HEK293 (cell line): ENCODE measurements around the gene PAQR6.

Source experiments
- BCL11A ChIP-seq: fragments of 450-650 bp; formaldehyde crosslinking; IDR thresholded peaks from 2 replicates; pipeline ENCODE4 v1.5.1; 2016; ENCODE audit warnings: low read depth, missing biosample characterization, missing genetic modification characterization
- BCL11B ChIP-seq: fragments of 450-650 bp; formaldehyde crosslinking; IDR thresholded peaks from 2 replicates; pipeline ENCODE4 v1.5.1; 2016; ENCODE audit warnings: low read depth, missing biosample characterization, missing genetic modification characterization
- KLF1 ChIP-seq: fragments of 450-650 bp; formaldehyde crosslinking; IDR thresholded peaks from 2 replicates; pipeline ENCODE4 v1.5.1; 2016; ENCODE audit warnings: missing biosample characterization, missing genetic modification characterization
- SP7 ChIP-seq: fragments of 450-650 bp; formaldehyde crosslinking; IDR thresholded peaks from 2 replicates; pipeline ENCODE4 v1.5.1; 2016; ENCODE audit warnings: missing biosample characterization, missing genetic modification characterization
- WT1 ChIP-seq: fragments of 450-650 bp; formaldehyde crosslinking; IDR thresholded peaks from 2 replicates; pipeline ENCODE4 v1.5.1; 2016; ENCODE audit warnings: missing biosample characterization, missing genetic modification characterization
- ZBTB1 ChIP-seq: fragments of 450-650 bp; formaldehyde crosslinking; IDR thresholded peaks from 2 replicates; pipeline ENCODE4 v1.5.1; 2016; ENCODE audit warnings: missing biosample characterization, missing genetic modification characterization
- ZNF350 ChIP-seq: fragments of 450-650 bp; formaldehyde crosslinking; IDR thresholded peaks from 2 replicates; pipeline ENCODE4 v1.5.0; 2017; ENCODE audit warnings: missing biosample characterization, mild to moderate bottlenecking, missing genetic modification characterization
- ZNF521 ChIP-seq: fragments of 450-650 bp; formaldehyde crosslinking; IDR thresholded peaks from 2 replicates; pipeline ENCODE4 v1.5.1; 2017; ENCODE audit warnings: missing biosample characterization, mild to moderate bottlenecking, missing genetic modification characterization
- ZNF558 ChIP-seq: fragments of 450-650 bp; formaldehyde crosslinking; IDR thresholded peaks from 2 replicates; pipeline ENCODE4 v1.5.1; 2016; ENCODE audit warnings: missing biosample characterization, missing genetic modification characterization
- ZNF610 ChIP-seq: fragments of 450-650 bp; formaldehyde crosslinking; IDR thresholded peaks from 2 replicates; pipeline ENCODE4 v1.5.1; 2016; ENCODE audit warnings: missing biosample characterization, missing genetic modification characterization, borderline replicate concordance
- ZNF777 ChIP-seq: fragments of 450-650 bp; formaldehyde crosslinking; IDR thresholded peaks from 2 replicates; pipeline ENCODE4 v1.5.1; 2017; ENCODE audit warnings: missing biosample characterization, missing genetic modification characterization, borderline replicate concordance
- ZNF785 ChIP-seq: fragments of 450-650 bp; formaldehyde crosslinking; IDR thresholded peaks from 2 replicates; pipeline ENCODE4 v1.5.1; 2016; ENCODE audit warnings: missing biosample characterization, missing genetic modification characterization
- ZNF791 ChIP-seq: fragments of 450-650 bp; formaldehyde crosslinking; IDR thresholded peaks from 2 replicates; pipeline ENCODE4 v1.5.1; 2016; ENCODE audit warnings: missing biosample characterization, missing genetic modification characterization
- ZNF792 ChIP-seq: fragments of 450-650 bp; formaldehyde crosslinking; IDR thresholded peaks from 2 replicates; pipeline ENCODE4 v1.5.1; 2016; ENCODE audit warnings: missing biosample characterization, missing genetic modification characterization
- TF ChIP-seq, protein P1 (sequence below): fragments of 450-650 bp; formaldehyde crosslinking; IDR thresholded peaks from 2 replicates; pipeline ENCODE4 v1.5.1; 2017; ENCODE audit warnings: missing biosample characterization, missing genetic modification characterization
- TF ChIP-seq, protein P2 (sequence below): fragments of 450-650 bp; formaldehyde crosslinking; IDR thresholded peaks from 2 replicates; pipeline ENCODE4 v1.5.1; 2016; ENCODE audit warnings: missing biosample characterization, missing genetic modification characterization
- TF ChIP-seq, protein P3 (sequence below): fragments of 450-650 bp; formaldehyde crosslinking; IDR thresholded peaks from 2 replicates; pipeline ENCODE4 v1.5.1; 2016; ENCODE audit warnings: missing biosample characterization, missing genetic modification characterization
- TF ChIP-seq, protein P4 (sequence below): fragments of 450-650 bp; formaldehyde crosslinking; IDR thresholded peaks from 2 replicates; pipeline ENCODE4 v1.5.1; 2016; ENCODE audit warnings: missing biosample characterization, missing genetic modification characterization
- TF ChIP-seq, protein P5 (sequence below): fragments of 450-650 bp; formaldehyde crosslinking; IDR thresholded peaks from 2 replicates; pipeline ENCODE4 v1.5.1; 2016; ENCODE audit warnings: missing biosample characterization, missing genetic modification characterization
- TF ChIP-seq, protein P6 (sequence below): fragments of 450-650 bp; IDR thresholded peaks from 2 replicates; pipeline ENCODE4 v1.5.1; 2018; ENCODE audit warnings: missing biosample characterization, missing genetic modification characterization
- TF ChIP-seq, protein P7 (sequence below): fragments of 450-650 bp; formaldehyde crosslinking; optimal IDR thresholded peaks from 2 replicates; pipeline ENCODE3; 2016; ENCODE audit warnings: missing biosample characterization, mild to moderate bottlenecking, missing genetic modification characterization
- TF ChIP-seq, protein P8 (sequence below): fragments of 450-650 bp; formaldehyde crosslinking; IDR thresholded peaks from 2 replicates; pipeline ENCODE4 v1.5.1; 2016; ENCODE audit warnings: missing biosample characterization, missing genetic modification characterization

The PAQR6 gene

DNA sequence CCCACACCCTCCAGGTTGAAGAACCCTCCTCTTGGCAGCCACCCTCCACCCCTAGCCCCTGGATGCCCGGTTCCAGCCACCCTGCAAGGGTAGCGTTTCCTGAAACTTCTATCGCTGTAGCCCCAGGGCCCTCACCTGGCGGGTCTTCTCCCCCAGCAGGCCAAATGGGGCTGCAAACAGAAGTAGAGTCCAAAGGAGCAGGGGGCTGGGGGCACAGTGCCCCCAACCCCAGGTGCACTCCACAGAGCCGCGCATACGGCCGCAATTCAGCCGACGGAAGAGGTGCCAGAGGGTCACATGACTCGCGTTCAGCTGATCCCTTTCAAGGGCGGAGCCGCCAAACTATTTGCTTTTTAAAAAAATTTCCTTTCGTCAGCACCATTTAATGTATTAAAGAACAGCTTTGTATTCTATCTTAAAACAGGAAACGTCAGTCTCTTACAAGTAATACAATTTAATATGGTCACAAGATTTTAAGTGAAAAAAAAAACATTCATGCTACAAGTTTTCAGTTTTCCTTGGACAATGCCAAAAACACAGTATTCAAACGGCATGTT is 47.6 kb upstream of the PAQR6 start, which contains the start of gene GLMP (continued):
- TF ChIP-seq, protein P1, sequence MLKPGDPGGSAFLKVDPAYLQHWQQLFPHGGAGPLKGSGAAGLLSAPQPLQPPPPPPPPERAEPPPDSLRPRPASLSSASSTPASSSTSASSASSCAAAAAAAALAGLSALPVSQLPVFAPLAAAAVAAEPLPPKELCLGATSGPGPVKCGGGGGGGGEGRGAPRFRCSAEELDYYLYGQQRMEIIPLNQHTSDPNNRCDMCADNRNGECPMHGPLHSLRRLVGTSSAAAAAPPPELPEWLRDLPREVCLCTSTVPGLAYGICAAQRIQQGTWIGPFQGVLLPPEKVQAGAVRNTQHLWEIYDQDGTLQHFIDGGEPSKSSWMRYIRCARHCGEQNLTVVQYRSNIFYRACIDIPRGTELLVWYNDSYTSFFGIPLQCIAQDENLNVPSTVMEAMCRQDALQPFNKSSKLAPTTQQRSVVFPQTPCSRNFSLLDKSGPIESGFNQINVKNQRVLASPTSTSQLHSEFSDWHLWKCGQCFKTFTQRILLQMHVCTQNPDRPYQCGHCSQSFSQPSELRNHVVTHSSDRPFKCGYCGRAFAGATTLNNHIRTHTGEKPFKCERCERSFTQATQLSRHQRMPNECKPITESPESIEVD = no peak
- TF ChIP-seq BCL11B (tag by site-specific recombination) (no peak), ZNF521 (no peak), ZNF785 (no peak), KLF1 (tag by site-specific recombination) (peak; percentile 58; the same call in 1 of the 2 replicates), ZNF791 (no peak), ZNF610 (tag by site-specific recombination) (no peak), ZNF777 (tag by site-specific recombination) (no peak), ZNF350 (tag by site-specific recombination) (no peak), ZNF558 (no peak), ZBTB1 (tag by site-specific recombination) (no peak), SP7 (tag by site-specific recombination) (peak; percentile 27; the same call in 1 of the 2 replicates), WT1 (tag by site-specific recombination) (no peak), BCL11A (tag by site-specific recombination) (no peak), ZNF792 (no peak)
- TF ChIP-seq, protein P2, sequence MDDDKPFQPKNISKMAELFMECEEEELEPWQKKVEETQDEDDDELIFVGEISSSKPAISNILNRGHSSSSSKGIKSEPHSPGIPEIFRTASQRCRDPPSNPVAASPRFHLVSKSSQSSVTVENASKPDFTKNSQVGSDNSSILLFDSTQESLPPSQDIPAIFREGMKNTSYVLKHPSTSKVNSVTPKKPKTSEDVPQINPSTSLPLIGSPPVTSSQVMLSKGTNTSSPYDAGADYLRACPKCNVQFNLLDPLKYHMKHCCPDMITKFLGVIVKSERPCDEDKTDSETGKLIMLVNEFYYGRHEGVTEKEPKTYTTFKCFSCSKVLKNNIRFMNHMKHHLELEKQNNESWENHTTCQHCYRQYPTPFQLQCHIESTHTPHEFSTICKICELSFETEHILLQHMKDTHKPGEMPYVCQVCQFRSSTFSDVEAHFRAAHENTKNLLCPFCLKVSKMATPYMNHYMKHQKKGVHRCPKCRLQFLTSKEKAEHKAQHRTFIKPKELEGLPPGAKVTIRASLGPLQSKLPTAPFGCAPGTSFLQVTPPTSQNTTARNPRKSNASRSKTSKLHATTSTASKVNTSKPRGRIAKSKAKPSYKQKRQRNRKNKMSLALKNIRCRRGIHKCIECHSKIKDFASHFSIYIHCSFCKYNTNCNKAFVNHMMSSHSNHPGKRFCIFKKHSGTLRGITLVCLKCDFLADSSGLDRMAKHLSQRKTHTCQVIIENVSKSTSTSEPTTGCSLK = no peak
- TF ChIP-seq, protein P3, sequence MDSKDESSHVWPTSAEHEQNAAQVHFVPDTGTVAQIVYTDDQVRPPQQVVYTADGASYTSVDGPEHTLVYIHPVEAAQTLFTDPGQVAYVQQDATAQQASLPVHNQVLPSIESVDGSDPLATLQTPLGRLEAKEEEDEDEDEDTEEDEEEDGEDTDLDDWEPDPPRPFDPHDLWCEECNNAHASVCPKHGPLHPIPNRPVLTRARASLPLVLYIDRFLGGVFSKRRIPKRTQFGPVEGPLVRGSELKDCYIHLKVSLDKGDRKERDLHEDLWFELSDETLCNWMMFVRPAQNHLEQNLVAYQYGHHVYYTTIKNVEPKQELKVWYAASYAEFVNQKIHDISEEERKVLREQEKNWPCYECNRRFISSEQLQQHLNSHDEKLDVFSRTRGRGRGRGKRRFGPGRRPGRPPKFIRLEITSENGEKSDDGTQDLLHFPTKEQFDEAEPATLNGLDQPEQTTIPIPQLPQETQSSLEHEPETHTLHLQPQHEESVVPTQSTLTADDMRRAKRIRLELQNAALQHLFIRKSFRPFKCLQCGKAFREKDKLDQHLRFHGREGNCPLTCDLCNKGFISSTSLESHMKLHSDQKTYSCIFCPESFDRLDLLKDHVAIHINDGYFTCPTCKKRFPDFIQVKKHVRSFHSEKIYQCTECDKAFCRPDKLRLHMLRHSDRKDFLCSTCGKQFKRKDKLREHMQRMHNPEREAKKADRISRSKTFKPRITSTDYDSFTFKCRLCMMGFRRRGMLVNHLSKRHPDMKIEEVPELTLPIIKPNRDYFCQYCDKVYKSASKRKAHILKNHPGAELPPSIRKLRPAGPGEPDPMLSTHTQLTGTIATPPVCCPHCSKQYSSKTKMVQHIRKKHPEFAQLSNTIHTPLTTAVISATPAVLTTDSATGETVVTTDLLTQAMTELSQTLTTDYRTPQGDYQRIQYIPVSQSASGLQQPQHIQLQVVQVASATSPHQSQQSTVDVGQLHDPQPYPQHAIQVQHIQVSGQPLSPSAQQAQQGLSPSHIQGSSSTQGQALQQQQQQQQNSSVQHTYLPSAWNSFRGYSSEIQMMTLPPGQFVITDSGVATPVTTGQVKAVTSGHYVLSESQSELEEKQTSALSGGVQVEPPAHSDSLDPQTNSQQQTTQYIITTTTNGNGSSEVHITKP (tag by site-specific recombination) = no peak
- TF ChIP-seq, protein P4, sequence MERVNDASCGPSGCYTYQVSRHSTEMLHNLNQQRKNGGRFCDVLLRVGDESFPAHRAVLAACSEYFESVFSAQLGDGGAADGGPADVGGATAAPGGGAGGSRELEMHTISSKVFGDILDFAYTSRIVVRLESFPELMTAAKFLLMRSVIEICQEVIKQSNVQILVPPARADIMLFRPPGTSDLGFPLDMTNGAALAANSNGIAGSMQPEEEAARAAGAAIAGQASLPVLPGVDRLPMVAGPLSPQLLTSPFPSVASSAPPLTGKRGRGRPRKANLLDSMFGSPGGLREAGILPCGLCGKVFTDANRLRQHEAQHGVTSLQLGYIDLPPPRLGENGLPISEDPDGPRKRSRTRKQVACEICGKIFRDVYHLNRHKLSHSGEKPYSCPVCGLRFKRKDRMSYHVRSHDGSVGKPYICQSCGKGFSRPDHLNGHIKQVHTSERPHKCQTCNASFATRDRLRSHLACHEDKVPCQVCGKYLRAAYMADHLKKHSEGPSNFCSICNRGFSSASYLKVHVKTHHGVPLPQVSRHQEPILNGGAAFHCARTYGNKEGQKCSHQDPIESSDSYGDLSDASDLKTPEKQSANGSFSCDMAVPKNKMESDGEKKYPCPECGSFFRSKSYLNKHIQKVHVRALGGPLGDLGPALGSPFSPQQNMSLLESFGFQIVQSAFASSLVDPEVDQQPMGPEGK = peak; percentile 44; the same call in 1 of the 2 replicates
- TF ChIP-seq, protein P5, sequence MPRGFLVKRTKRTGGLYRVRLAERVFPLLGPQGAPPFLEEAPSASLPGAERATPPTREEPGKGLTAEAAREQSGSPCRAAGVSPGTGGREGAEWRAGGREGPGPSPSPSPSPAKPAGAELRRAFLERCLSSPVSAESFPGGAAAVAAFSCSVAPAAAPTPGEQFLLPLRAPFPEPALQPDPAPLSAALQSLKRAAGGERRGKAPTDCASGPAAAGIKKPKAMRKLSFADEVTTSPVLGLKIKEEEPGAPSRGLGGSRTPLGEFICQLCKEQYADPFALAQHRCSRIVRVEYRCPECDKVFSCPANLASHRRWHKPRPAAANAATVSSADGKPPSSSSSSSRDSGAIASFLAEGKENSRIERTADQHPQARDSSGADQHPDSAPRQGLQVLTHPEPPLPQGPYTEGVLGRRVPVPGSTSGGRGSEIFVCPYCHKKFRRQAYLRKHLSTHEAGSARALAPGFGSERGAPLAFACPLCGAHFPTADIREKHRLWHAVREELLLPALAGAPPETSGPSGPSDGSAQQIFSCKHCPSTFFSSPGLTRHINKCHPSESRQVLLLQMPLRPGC (tag by site-specific recombination) = no peak
- TF ChIP-seq, protein P6, sequence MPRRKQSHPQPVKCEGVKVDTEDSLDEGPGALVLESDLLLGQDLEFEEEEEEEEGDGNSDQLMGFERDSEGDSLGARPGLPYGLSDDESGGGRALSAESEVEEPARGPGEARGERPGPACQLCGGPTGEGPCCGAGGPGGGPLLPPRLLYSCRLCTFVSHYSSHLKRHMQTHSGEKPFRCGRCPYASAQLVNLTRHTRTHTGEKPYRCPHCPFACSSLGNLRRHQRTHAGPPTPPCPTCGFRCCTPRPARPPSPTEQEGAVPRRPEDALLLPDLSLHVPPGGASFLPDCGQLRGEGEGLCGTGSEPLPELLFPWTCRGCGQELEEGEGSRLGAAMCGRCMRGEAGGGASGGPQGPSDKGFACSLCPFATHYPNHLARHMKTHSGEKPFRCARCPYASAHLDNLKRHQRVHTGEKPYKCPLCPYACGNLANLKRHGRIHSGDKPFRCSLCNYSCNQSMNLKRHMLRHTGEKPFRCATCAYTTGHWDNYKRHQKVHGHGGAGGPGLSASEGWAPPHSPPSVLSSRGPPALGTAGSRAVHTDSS (tag by site-specific recombination) = no peak
- TF ChIP-seq, protein P7, sequence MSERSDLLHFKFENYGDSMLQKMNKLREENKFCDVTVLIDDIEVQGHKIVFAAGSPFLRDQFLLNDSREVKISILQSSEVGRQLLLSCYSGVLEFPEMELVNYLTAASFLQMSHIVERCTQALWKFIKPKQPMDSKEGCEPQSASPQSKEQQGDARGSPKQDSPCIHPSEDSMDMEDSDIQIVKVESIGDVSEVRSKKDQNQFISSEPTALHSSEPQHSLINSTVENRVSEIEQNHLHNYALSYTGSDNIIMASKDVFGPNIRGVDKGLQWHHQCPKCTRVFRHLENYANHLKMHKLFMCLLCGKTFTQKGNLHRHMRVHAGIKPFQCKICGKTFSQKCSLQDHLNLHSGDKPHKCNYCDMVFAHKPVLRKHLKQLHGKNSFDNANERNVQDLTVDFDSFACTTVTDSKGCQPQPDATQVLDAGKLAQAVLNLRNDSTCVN = peak; percentile 19
- TF ChIP-seq, protein P8, sequence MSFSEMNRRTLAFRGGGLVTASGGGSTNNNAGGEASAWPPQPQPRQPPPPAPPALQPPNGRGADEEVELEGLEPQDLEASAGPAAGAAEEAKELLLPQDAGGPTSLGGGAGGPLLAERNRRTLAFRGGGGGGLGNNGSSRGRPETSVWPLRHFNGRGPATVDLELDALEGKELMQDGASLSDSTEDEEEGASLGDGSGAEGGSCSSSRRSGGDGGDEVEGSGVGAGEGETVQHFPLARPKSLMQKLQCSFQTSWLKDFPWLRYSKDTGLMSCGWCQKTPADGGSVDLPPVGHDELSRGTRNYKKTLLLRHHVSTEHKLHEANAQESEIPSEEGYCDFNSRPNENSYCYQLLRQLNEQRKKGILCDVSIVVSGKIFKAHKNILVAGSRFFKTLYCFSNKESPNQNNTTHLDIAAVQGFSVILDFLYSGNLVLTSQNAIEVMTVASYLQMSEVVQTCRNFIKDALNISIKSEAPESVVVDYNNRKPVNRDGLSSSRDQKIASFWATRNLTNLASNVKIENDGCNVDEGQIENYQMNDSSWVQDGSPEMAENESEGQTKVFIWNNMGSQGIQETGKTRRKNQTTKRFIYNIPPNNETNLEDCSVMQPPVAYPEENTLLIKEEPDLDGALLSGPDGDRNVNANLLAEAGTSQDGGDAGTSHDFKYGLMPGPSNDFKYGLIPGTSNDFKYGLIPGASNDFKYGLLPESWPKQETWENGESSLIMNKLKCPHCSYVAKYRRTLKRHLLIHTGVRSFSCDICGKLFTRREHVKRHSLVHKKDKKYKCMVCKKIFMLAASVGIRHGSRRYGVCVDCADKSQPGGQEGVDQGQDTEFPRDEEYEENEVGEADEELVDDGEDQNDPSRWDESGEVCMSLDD (tag by site-specific recombination) = no peak
